HepG2 (cell line): Measurements from ENCODE around the gene MKRN2OS. TPM values are rescaled to one million over a fixed set of nuclear protein-coding genes. Genes with fewer than 3 reads are reported as not detected.

Source experiments
- CHD2 ChIP-seq: IDR thresholded peaks from 2 replicates; pipeline ENCODE4 v1.6.1; 2011; ENCODE audit warnings: low read depth, low read length, improper control_type of control experiment
- HNF4A ChIP-seq: sonication (generic); formaldehyde crosslinking; IDR thresholded peaks from 2 replicates; pipeline ENCODE4 v1.4.0; 2020; ENCODE audit warnings: missing genetic modification reagents
- KDM6A ChIP-seq: IDR thresholded peaks from 2 replicates; pipeline ENCODE4 v1.6.1; 2016; ENCODE audit warnings: low read depth
- MAFG ChIP-seq: sonication (generic); formaldehyde crosslinking; IDR thresholded peaks from 2 replicates; pipeline ENCODE4 v1.5.1; 2020; ENCODE audit warnings: mild to moderate bottlenecking, missing genetic modification reagents
- MIER3 ChIP-seq: IDR thresholded peaks from 2 replicates; pipeline ENCODE4 v1.6.1; 2016; ENCODE audit warnings: missing compliant biosample characterization, borderline replicate concordance
- NFIB ChIP-seq: sonication (generic); formaldehyde crosslinking; IDR thresholded peaks from 2 replicates; pipeline ENCODE4 v1.9.0; 2021; ENCODE audit warnings: missing genetic modification reagents, mild to moderate bottlenecking, borderline replicate concordance
- PPARG ChIP-seq: conservative IDR thresholded peaks from 2 replicates; pipeline ENCODE4 v1.6.1; 2016; ENCODE audit warnings: missing biosample characterization, missing genetic modification reagents
- REPIN1 ChIP-seq: sonication (generic); formaldehyde crosslinking; IDR thresholded peaks from 2 replicates; pipeline ENCODE4 v1.8.0; 2022; ENCODE audit warnings: missing genetic modification reagents, low read depth, mild to moderate bottlenecking, borderline replicate concordance
- RFX5 ChIP-seq: IDR thresholded peaks from 2 replicates; pipeline ENCODE4 v1.6.1; 2011; ENCODE audit warnings: low read depth, low read length, improper control_type of control experiment
- RNF219 ChIP-seq: sonication (generic); formaldehyde crosslinking; IDR thresholded peaks from 2 replicates; pipeline ENCODE4 v1.5.0; 2020; ENCODE audit warnings: mild to moderate bottlenecking, missing genetic modification reagents
- SYNCRIP ChIP-seq: fragments of 200-400 bp; formaldehyde crosslinking; IDR thresholded peaks from 2 replicates; pipeline ENCODE4 v1.6.1; 2018; ENCODE audit warnings: mild to moderate bottlenecking, low read depth, low read length; ENCODE audit not compliant: insufficient read depth
- TCF7L2 ChIP-seq: IDR thresholded peaks from 2 replicates; pipeline ENCODE4 v1.6.1; 2011; ENCODE audit warnings: mild to moderate bottlenecking, low read depth, low read length, moderate library complexity
- ZNF274 ChIP-seq: sonication (generic); formaldehyde crosslinking; IDR thresholded peaks from 2 replicates; pipeline ENCODE4 v1.5.1; 2020; ENCODE audit warnings: mild to moderate bottlenecking, missing genetic modification reagents
- ZNF383 ChIP-seq: sonication (generic); formaldehyde crosslinking; IDR thresholded peaks from 2 replicates; pipeline ENCODE4 v1.4.0; 2020; ENCODE audit warnings: missing genetic modification reagents, mild to moderate bottlenecking, borderline replicate concordance
- polyA plus RNA-seq, 8 experiments: library from polyadenylated mRNA; depleted of rRNA in 3 of 8; stranded (reverse) in 7 of 8; unstranded in 1 of 8; fragments of >200 nt; fragmentation: Illumina TruSeq in 4 of 8; extraction: Trizol in 4 of 8; gene quantifications; 2 replicates each; pipeline versions ENCODE4 v1.2.1 to v1.2.3, GENCODE V29; 2011 to 2016; ENCODE audit warnings: low read depth in 4 of 8, missing spikeins in 1 of 8, mixed read lengths in 1 of 8; ENCODE audit not compliant: insufficient read depth in 1 of 8
- total RNA-seq, 5 experiments: library from RNA; depleted of rRNA; stranded (reverse); fragments of >200 nt; fragmentation: Illumina TruSeq; extraction: Trizol; gene quantifications; 2 replicates each; pipeline ENCODE4 v1.2.3, GENCODE V29; 2016; ENCODE audit warnings: low read depth in 1 of 5
- TF ChIP-seq, protein P1 (sequence below): sonication (generic); formaldehyde crosslinking; IDR thresholded peaks from 2 replicates; pipeline ENCODE4 v1.8.1; 2023; ENCODE audit warnings: mild to moderate bottlenecking, moderate library complexity, missing genetic modification reagents
- TF ChIP-seq, protein P2 (sequence below): sonication (generic); formaldehyde crosslinking; IDR thresholded peaks from 2 replicates; pipeline ENCODE4 v1.4.0; 2020; ENCODE audit warnings: missing genetic modification reagents, mild to moderate bottlenecking, borderline replicate concordance
- TF ChIP-seq, protein P3 (sequence below): sonication (generic); formaldehyde crosslinking; IDR thresholded peaks from 2 replicates; pipeline ENCODE4 v1.5.0; 2020; ENCODE audit warnings: mild to moderate bottlenecking, missing genetic modification reagents
- TF ChIP-seq, protein P4 (sequence below): sonication (generic); formaldehyde crosslinking; IDR thresholded peaks from 2 replicates; pipeline ENCODE4 v1.5.1; 2020; ENCODE audit warnings: mild to moderate bottlenecking, moderate library complexity, missing genetic modification reagents

Gene MKRN2OS
- total and polyA plus RNA-seq, 2 of the 13 experiments (the other 11 are each of a cell fraction or from before 2014, with no cell fraction given), result not detected

- TF ChIP-seq, protein P1, sequence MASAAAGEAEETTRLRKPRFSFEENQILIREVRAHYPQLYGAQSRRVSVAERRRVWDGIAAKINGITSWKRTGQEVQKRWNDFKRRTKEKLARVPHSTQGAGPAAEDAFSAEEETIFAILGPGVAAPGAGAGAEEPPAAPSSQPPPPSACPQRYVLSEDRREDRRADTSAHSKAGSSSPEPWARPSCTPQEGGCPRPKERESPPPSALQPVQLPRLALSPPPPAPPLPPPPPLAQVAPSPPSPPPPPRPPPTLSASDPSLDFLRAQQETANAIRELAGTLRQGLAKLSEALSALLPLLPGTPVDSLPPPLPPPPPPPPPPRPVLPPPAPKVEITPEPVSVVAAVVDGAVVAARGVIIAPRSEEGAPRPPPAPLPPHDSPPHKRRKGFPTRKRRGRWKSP (CRISPR knock-in tag), result no peak; the same call in none of the 2 replicates
- TF ChIP-seq ZNF274 (CRISPR knock-in tag), result peak; percentile 69; the same call in 1 of the 2 replicates
- TF ChIP-seq, protein P2, sequence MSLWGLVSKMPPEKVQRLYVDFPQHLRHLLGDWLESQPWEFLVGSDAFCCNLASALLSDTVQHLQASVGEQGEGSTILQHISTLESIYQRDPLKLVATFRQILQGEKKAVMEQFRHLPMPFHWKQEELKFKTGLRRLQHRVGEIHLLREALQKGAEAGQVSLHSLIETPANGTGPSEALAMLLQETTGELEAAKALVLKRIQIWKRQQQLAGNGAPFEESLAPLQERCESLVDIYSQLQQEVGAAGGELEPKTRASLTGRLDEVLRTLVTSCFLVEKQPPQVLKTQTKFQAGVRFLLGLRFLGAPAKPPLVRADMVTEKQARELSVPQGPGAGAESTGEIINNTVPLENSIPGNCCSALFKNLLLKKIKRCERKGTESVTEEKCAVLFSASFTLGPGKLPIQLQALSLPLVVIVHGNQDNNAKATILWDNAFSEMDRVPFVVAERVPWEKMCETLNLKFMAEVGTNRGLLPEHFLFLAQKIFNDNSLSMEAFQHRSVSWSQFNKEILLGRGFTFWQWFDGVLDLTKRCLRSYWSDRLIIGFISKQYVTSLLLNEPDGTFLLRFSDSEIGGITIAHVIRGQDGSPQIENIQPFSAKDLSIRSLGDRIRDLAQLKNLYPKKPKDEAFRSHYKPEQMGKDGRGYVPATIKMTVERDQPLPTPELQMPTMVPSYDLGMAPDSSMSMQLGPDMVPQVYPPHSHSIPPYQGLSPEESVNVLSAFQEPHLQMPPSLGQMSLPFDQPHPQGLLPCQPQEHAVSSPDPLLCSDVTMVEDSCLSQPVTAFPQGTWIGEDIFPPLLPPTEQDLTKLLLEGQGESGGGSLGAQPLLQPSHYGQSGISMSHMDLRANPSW, result no peak
- TF ChIP-seq, protein P3, sequence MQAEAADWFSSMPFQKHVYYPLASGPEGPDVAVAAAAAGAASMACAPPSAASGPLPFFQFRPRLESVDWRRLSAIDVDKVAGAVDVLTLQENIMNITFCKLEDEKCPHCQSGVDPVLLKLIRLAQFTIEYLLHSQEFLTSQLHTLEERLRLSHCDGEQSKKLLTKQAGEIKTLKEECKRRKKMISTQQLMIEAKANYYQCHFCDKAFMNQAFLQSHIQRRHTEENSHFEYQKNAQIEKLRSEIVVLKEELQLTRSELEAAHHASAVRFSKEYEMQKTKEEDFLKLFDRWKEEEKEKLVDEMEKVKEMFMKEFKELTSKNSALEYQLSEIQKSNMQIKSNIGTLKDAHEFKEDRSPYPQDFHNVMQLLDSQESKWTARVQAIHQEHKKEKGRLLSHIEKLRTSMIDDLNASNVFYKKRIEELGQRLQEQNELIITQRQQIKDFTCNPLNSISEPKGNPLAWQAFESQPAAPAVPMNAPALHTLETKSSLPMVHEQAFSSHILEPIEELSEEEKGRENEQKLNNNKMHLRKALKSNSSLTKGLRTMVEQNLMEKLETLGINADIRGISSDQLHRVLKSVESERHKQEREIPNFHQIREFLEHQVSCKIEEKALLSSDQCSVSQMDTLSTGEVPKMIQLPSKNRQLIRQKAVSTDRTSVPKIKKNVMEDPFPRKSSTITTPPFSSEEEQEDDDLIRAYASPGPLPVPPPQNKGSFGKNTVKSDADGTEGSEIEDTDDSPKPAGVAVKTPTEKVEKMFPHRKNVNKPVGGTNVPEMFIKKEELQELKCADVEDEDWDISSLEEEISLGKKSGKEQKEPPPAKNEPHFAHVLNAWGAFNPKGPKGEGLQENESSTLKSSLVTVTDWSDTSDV (CRISPR knock-in tag), result peak; percentile 87
- no peak for TF ChIP-seq MIER3 (CRISPR knock-in tag)
- no peak for TF ChIP-seq NFIB
- TF ChIP-seq, protein P4, sequence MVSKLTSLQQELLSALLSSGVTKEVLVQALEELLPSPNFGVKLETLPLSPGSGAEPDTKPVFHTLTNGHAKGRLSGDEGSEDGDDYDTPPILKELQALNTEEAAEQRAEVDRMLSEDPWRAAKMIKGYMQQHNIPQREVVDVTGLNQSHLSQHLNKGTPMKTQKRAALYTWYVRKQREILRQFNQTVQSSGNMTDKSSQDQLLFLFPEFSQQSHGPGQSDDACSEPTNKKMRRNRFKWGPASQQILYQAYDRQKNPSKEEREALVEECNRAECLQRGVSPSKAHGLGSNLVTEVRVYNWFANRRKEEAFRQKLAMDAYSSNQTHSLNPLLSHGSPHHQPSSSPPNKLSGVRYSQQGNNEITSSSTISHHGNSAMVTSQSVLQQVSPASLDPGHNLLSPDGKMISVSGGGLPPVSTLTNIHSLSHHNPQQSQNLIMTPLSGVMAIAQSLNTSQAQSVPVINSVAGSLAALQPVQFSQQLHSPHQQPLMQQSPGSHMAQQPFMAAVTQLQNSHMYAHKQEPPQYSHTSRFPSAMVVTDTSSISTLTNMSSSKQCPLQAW (CRISPR knock-in tag), result peak; percentile 80
- peak; percentile 49; the same call in 1 of the 2 replicates for TF ChIP-seq PPARG
- TF ChIP-seq REPIN1 (CRISPR knock-in tag), result peak; percentile 79; the same call in 1 of the 2 replicates
- TF ChIP-seq HNF4A (CRISPR knock-in tag), result peak; percentile 16; the same call in 1 of the 2 replicates
- TF ChIP-seq SYNCRIP, result no peak
- no peak for TF ChIP-seq KDM6A
- TF ChIP-seq CHD2, result no peak
- TF ChIP-seq ZNF383, result no peak
- TF ChIP-seq MAFG (CRISPR knock-in tag), result no peak
- TF ChIP-seq RFX5, result no peak
- no peak for TF ChIP-seq TCF7L2
- no peak for TF ChIP-seq RNF219
These were observed 11.6 kb upstream of the MKRN2OS start, which contains the start of gene MKRN2 (continued) for GRCh38 chr3:12556690-12557472.
